Mesendoderm (in vitro differentiated cells): ENCODE data around the gene ZNF579.

Source experiments
- DNase-seq: peaks from one replicate; pipeline ENCODE4 v3.0.0; 2013
- H2AK5ac ChIP-seq: 2 replicates; pipeline ENCODE4 v1.6.1; 2013; ENCODE audit warnings: low read length, inconsistent platforms
- H2BK120ac ChIP-seq: 2 replicates; pipeline ENCODE4 v1.6.1; 2013; ENCODE audit warnings: low read depth, mild to moderate bottlenecking, low read length, moderate library complexity, mixed read lengths
- H2BK15ac ChIP-seq: replicated peaks from 2 replicates; pipeline ENCODE4 v1.6.1; 2013; ENCODE audit warnings: low read depth, mild to moderate bottlenecking, moderate library complexity
- H2BK5ac ChIP-seq: 2 replicates; pipeline ENCODE4 v1.6.1; 2013; ENCODE audit warnings: low read length, inconsistent platforms
- H3K18ac ChIP-seq: 2 replicates; pipeline ENCODE4 v1.6.1; 2013; ENCODE audit warnings: mild to moderate bottlenecking, low read length, mixed read lengths
- H3K23ac ChIP-seq: one replicate; pipeline ENCODE4 v1.6.1; 2013; ENCODE audit warnings: low read length
- H3K27ac ChIP-seq: 2 replicates; pipeline ENCODE4 v1.5.1; 2013; ENCODE audit warnings: low read depth, mild to moderate bottlenecking, inconsistent platforms, low read length, moderate library complexity
- H3K27me3 ChIP-seq: 2 replicates; pipeline ENCODE4 v1.6.1; 2013; ENCODE audit warnings: low read length, control low read depth, mild to moderate bottlenecking, inconsistent platforms; ENCODE audit not compliant: insufficient read depth, poor library complexity
- H3K36me3 ChIP-seq: 2 replicates; pipeline ENCODE4 v1.6.1; 2013; ENCODE audit warnings: low read length, inconsistent platforms; ENCODE audit not compliant: control insufficient read depth, insufficient read depth
- H3K4ac ChIP-seq: one replicate; pipeline ENCODE4 v1.6.1; 2013; ENCODE audit warnings: low read depth, mild to moderate bottlenecking, low read length, moderate library complexity
- H3K4me1 ChIP-seq: 2 replicates; pipeline ENCODE4 v1.6.1; 2013; ENCODE audit warnings: low read depth, low read length, inconsistent platforms; ENCODE audit not compliant: control insufficient read depth
- H3K4me2 ChIP-seq: 2 replicates; pipeline ENCODE4 v1.6.1; 2013; ENCODE audit warnings: low read length
- H3K4me3 ChIP-seq: 2 replicates; pipeline ENCODE4 v1.5.1; 2013; ENCODE audit warnings: mild to moderate bottlenecking, low read length
- H3K56ac ChIP-seq: one replicate; pipeline ENCODE4 v1.6.1; 2013; ENCODE audit warnings: low read length
- H3K79me1 ChIP-seq: 2 replicates; pipeline ENCODE4 v1.6.1; 2013; ENCODE audit warnings: low read length, inconsistent platforms
- H3K79me2 ChIP-seq: 2 replicates; pipeline ENCODE4 v1.6.1; 2013; ENCODE audit warnings: mild to moderate bottlenecking, low read length; ENCODE audit not compliant: control insufficient read depth, insufficient read depth
- H3K9ac ChIP-seq: 2 replicates; pipeline ENCODE4 v1.6.1; 2013; ENCODE audit warnings: low read length, inconsistent platforms
- H4K5ac ChIP-seq: one replicate; pipeline ENCODE4 v1.6.1; 2013; ENCODE audit warnings: low read length
- H4K8ac ChIP-seq: one replicate; pipeline ENCODE4 v1.6.1; 2013; ENCODE audit warnings: low read depth, mild to moderate bottlenecking, control low read depth, low read length, moderate library complexity
- WGBS: extraction: QIAGEN DNeasy Blood & Tissue Kit; methylation state at CpG from one replicate; pipeline ENCODE4 v1.1.7; 2013; ENCODE audit warnings: low lambda C conversion rate, missing lambda C conversion rate; ENCODE audit not compliant: insufficient coverage; ENCODE audit errors: extremely low coverage; 5-methylcytosine and 5-hydroxymethylcytosine counted together

Gene ZNF579

DNA sequence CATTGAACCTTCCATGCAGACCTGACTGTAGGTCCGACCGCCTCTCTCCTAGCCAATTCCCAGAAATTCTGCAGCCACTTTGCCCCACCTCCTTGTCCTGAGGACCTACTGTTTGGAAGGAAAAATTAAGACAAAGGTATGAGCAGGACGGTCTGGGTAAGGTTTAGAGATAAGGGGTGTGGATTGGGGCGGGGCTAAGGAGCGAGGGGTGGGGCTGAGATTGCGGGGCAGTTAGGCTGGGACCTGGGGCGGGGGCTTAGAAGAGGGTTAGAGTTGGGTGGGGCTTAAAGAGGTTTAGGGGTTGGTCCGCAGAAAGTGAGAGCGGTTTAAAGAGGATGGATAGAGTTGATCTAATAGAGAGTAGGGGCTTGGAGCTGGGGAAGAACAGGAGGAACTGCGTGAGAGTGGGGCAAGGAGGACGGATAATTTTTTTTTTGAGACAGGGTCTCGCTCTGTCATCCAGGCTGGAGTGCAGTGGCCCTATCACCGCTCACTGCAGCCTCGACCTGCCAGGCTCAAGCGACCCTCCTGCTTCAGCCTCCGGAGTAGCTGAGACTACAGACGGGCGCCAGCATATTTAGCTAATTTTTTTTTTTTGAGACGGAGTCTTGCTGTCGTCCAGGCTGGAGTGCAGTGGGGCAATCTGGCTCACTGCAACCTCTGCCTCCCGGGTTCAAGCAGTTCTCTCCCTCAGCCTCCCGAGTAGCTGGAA, 23.1 kb upstream of the ZNF579 start:
- Histone ChIP-seq H3K27ac (no peak overlapping the region), H3K9ac (peak overlapping the region; percentile 32), H2BK15ac (no peak overlapping the region), H2BK5ac (no peak overlapping the region), H3K56ac (peak overlapping the region; percentile 56), H2AK5ac (no peak overlapping the region), H3K4me3 (no peak overlapping the region), H3K18ac (no peak overlapping the region), H3K23ac (no peak overlapping the region), H2BK120ac (no peak overlapping the region), H4K8ac (no peak overlapping the region), H3K79me2 (peaks cover 2% of the 10 kb centered on the region), H4K5ac (no peak overlapping the region), H3K36me3 (no peaks in the 10 kb centered on the region), H3K79me1 (peaks cover 12% of the 10 kb centered on the region), H3K4ac (no peak overlapping the region), H3K27me3 (no peaks in the 10 kb centered on the region), H3K4me2 (no peak overlapping the region), H3K4me1 (peaks cover 4% of the 10 kb centered on the region)
- peak; percentile 45 for DNase-seq
- no CpG with 5 or more reads among the region's 22 CpGs for WGBS

DNA sequence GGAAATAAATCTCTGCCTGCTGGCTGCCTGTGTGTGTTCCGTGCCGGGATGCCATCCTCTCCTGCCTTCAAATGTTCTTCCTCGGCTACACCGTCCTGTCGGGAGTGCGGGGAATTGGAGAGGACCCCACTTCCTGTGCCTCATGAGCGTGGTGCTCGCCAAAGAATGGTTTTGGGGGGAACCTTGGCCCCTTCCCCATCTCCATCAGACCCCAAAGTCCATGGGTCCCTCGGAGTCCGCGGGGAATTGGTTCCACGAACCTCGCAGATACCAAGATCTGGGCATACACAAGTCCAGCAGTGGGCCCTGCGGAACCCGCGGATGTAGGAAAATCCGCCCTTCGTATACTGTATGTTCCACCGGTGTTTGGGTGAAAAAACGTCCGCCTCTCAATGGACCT, 22.5 kb upstream of the ZNF579 start:
- peaks cover 2% of the 10 kb centered on the region for H3K79me2 ChIP-seq
- no CpG with 5 or more reads among the region's 21 CpGs for WGBS
- H3K4ac ChIP-seq, result no peak overlapping the region
- no peak overlapping the region for H4K8ac ChIP-seq
- peaks cover 12% of the 10 kb centered on the region for H3K79me1 ChIP-seq
- peak overlapping the region; percentile 56 for H3K56ac ChIP-seq
- no peak overlapping the region for H2BK15ac ChIP-seq
- no peak overlapping the region for H3K18ac ChIP-seq
- DNase-seq, result no peak
- peaks cover 4% of the 10 kb centered on the region for H3K4me1 ChIP-seq
- H2BK120ac ChIP-seq, result no peak overlapping the region
- peak overlapping the region; percentile 4 for H3K9ac ChIP-seq
- H3K27me3 ChIP-seq, result no peaks in the 10 kb centered on the region
- no peak overlapping the region for H3K4me3 ChIP-seq
- H3K4me2 ChIP-seq, result no peak overlapping the region
- no peaks in the 10 kb centered on the region for H3K36me3 ChIP-seq
- H2AK5ac ChIP-seq, result no peak overlapping the region
- H3K27ac ChIP-seq, result no peak overlapping the region
- no peak overlapping the region for H4K5ac ChIP-seq
- no peak overlapping the region for H2BK5ac ChIP-seq
- H3K23ac ChIP-seq, result no peak overlapping the region

DNA sequence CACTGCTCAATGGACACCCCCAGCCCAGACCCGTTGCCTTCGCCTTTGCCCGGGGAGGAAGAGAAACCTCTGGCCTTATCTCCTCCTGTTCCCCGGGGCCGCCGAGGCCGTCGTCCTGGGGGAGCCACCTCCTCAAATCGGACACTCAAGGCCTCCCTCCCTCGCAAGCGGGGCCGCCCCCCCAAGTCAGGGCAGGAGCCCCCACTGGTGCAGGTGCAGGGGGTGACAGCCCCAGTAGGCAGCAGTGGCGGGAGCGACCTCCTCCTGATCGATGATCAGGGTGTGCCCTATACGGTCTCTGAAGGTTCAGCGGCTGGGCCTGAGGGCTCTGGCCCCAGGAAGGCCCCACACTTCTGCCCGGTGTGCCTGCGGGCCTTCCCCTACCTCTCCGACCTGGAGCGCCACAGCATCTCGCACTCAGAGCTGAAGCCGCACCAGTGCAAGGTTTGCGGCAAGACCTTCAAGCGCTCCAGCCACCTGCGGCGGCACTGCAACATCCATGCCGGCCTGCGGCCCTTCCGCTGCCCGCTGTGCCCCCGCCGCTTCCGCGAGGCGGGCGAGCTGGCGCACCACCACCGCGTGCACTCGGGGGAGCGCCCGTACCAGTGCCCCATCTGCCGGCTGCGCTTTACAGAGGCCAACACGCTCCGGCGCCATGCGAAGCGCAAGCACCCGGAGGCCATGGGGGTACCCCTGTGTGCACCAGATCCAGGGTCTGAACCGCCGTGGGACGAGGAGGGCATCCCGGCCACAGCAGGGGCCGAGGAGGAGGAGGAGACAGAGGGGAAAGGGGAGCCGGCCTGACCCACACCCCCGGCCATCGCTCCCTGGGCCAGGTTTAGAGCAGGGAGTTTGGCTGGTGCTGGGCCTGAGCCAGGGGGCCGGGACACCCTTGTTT, 21.7 kb upstream of the ZNF579 start:
- Histone ChIP-seq H3K4me3 (no peak overlapping the region), H2BK120ac (no peak overlapping the region), H3K27me3 (no peaks in the 10 kb centered on the region), H3K4ac (no peak overlapping the region), H3K23ac (no peak overlapping the region), H3K18ac (no peak overlapping the region), H3K79me2 (peaks cover 2% of the 10 kb centered on the region), H3K79me1 (peaks cover 7% of the 10 kb centered on the region), H3K4me1 (peaks cover 4% of the 10 kb centered on the region), H3K4me2 (no peak overlapping the region), H2BK5ac (no peak overlapping the region), H2AK5ac (no peak overlapping the region), H3K56ac (peak overlapping the region; percentile 0), H3K27ac (no peak overlapping the region), H4K8ac (no peak overlapping the region), H2BK15ac (no peak overlapping the region), H4K5ac (no peak overlapping the region), H3K36me3 (no peaks in the 10 kb centered on the region), H3K9ac (no peak overlapping the region)
- no peak for DNase-seq
- WGBS, result no CpG with 5 or more reads among the region's 60 CpGs

DNA sequence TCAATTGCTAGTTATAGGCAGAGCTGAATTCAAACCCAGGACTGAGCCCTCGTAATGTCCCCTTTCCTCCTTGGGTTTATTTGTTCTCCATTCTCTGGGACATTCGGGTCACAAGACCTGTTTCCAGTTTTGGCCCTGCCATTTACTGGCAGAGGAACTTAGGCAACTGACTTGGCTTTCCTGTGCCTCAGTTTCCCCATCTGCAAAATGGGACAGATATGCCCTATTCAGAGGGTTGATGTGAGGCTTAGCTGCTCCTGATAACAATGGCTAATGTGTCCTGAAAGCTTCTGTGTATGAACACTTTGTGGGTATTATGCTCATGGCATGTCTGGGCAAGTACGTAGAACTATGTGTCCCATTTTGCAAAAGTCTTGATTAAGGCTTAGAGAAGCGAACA, 20.4 kb upstream of the ZNF579 start:
- no peak overlapping the region for H3K56ac ChIP-seq
- no peaks in the 10 kb centered on the region for H3K79me1 ChIP-seq
- no CpG with 5 or more reads among the region's 4 CpGs for WGBS
- H2BK5ac ChIP-seq, result no peak overlapping the region
- no peak overlapping the region for H3K4me3 ChIP-seq
- H3K27ac ChIP-seq, result no peak overlapping the region
- H2BK15ac ChIP-seq, result no peak overlapping the region
- no peaks in the 10 kb centered on the region for H3K79me2 ChIP-seq
- H3K36me3 ChIP-seq, result no peaks in the 10 kb centered on the region
- no peak overlapping the region for H2BK120ac ChIP-seq
- no peak overlapping the region for H2AK5ac ChIP-seq
- H3K23ac ChIP-seq, result no peak overlapping the region
- no peak overlapping the region for H3K4ac ChIP-seq
- no peak overlapping the region for H4K8ac ChIP-seq
- H4K5ac ChIP-seq, result no peak overlapping the region
- peak overlapping the region; percentile 74 for H3K9ac ChIP-seq
- H3K18ac ChIP-seq, result no peak overlapping the region
- no peak overlapping the region for H3K4me2 ChIP-seq
- no peak for DNase-seq
- no peaks in the 10 kb centered on the region for H3K27me3 ChIP-seq
- H3K4me1 ChIP-seq, result no peaks in the 10 kb centered on the region

DNA sequence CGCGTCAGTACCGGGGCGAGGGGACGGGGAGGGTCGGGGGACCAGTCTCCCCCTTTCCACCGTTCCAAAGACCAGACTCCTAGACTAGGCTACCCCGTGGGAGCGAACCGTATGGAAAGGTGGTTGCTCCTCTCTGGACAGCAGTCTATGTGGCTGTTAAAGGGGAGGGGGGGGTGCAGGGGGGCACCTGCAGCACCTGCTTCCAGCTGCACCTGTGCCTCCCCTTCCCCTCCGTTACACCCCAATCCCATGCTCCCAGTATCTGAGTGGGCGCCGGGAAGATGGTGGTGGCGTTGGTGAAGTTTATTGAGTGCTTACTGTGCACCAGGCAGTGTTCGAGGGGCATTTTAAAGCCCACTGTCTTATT, 20.0 kb upstream of the ZNF579 start:
- Histone ChIP-seq H4K5ac (no peak overlapping the region), H3K4me1 (no peaks in the 10 kb centered on the region), H3K79me2 (no peaks in the 10 kb centered on the region), H3K36me3 (no peaks in the 10 kb centered on the region), H3K79me1 (no peaks in the 10 kb centered on the region), H3K9ac (peak overlapping the region; percentile 74), H3K18ac (peak overlapping the region; percentile 36), H2BK5ac (no peak overlapping the region), H2BK120ac (no peak overlapping the region), H3K4me3 (peak overlapping the region; percentile 39), H2BK15ac (no peak overlapping the region), H3K27ac (peak overlapping the region; percentile 33), H2AK5ac (no peak overlapping the region), H3K4me2 (peak overlapping the region; percentile 41), H3K56ac (peak overlapping the region; percentile 100), H3K23ac (no peak overlapping the region), H3K27me3 (no peaks in the 10 kb centered on the region), H4K8ac (no peak overlapping the region), H3K4ac (no peak overlapping the region)
- DNase-seq, result no peak
- WGBS, result no CpG with 5 or more reads among the region's 15 CpGs
